Caco-2 (cell line): Measurements from ENCODE around the gene OAS3. TPM values are rescaled to one million over a fixed set of nuclear protein-coding genes. Genes with fewer than 3 reads are reported as not detected.

ENCODE experiments used
- BruUV-seq: library from RNA; stranded (reverse); fragments of 400-500 nt; replicated peaks from 2 replicates; lab custom pipeline; 2021; lab: Mats Ljungman, UMichigan
- CTCF ChIA-PET: fragments of 300-600 bp; sonication (Branson Sonifier 250); formaldehyde crosslinking; loops from one replicate; lab custom pipeline; 2022; ENCODE audit warnings: antibody characterized with exemption; lab: Charles Lee
- POLR2A ChIA-PET: fragments of 300-600 bp; sonication (Branson Sonifier 250); formaldehyde crosslinking; loops from one replicate; lab custom pipeline; 2022; ENCODE audit warnings: antibody characterized with exemption; lab: Charles Lee
- DNase-seq, 2 experiments: peaks; one replicate each; pipeline versions ENCODE4 v3.0.0 to v3.0.0-alpha.2; 2020 to 2022
- H3K27me3 ChIP-seq: replicated peaks from 2 replicates; pipeline ENCODE4 v1.6.0; 2011; ENCODE audit warnings: low read length; ENCODE audit not compliant: control insufficient read depth, insufficient read depth
- H3K36me3 ChIP-seq: 2 replicates; pipeline ENCODE4 v1.5.1; 2011; ENCODE audit warnings: low read length; ENCODE audit not compliant: control insufficient read depth, insufficient read depth
- H3K4me1 ChIP-seq: fragments of 250-450 bp; sonication (Bioruptor Pico); 2 replicates; pipeline ENCODE4 v1.5.1; 2020; ENCODE audit warnings: mild to moderate bottlenecking
- H3K4me3 ChIP-seq: 2 replicates; pipeline ENCODE4 v1.5.1; 2011; ENCODE audit warnings: low read depth, mild to moderate bottlenecking, control low read depth, low read length
- H3K9me3 ChIP-seq: fragments of 250-450 bp; sonication (Bioruptor Pico); 2 replicates; pipeline ENCODE4 v1.5.1; 2020; ENCODE audit warnings: mild to moderate bottlenecking, moderate library complexity
- H3K27ac Mint-ChIP-seq: one replicate; pipeline ENCODE4 v1.8.0; 2022; ENCODE audit warnings: mixed read lengths; ENCODE audit not compliant: unreplicated experiment
- H3K27me3 Mint-ChIP-seq: one replicate; pipeline ENCODE4 v1.8.0; 2022; ENCODE audit warnings: mixed read lengths; ENCODE audit not compliant: insufficient read depth, unreplicated experiment
- H3K36me3 Mint-ChIP-seq: one replicate; pipeline ENCODE4 v1.8.0; 2022; ENCODE audit warnings: mild to moderate bottlenecking, mixed read lengths; ENCODE audit not compliant: insufficient read depth, unreplicated experiment
- H3K4me1 Mint-ChIP-seq: one replicate; pipeline ENCODE4 v1.8.0; 2022; ENCODE audit warnings: low read depth, mixed read lengths; ENCODE audit not compliant: unreplicated experiment
- H3K4me3 Mint-ChIP-seq: one replicate; pipeline ENCODE4 v1.8.0; 2022; ENCODE audit warnings: mild to moderate bottlenecking, moderate library complexity, mixed read lengths; ENCODE audit not compliant: unreplicated experiment
- H3K9me3 Mint-ChIP-seq: one replicate; pipeline ENCODE4 v1.8.0; 2022; ENCODE audit warnings: mixed read lengths; ENCODE audit not compliant: unreplicated experiment
- CTCF ChIP-seq, 2 experiments: fragments of 200-600 bp in 1 of 2; IDR thresholded peaks; 1 replicate in 1 of 2; 2 replicates in 1 of 2; pipeline versions ENCODE4 v1.5.1 to v1.8.0; 2011 to 2022; ENCODE audit warnings: antibody characterized with exemption in 1 of 2, control low read depth in 1 of 2, inconsistent platforms in 1 of 2, low read depth in 1 of 2, low read length in 1 of 2, mild to moderate bottlenecking in 1 of 2, moderate library complexity in 1 of 2; ENCODE audit not compliant: insufficient read depth in 1 of 2, severe bottlenecking in 1 of 2, unreplicated experiment in 1 of 2
- intact Hi-C: fragments of 100-400 bp; cut with micrococcal nuclease; formaldehyde crosslinking; loops from one replicate; pipeline ENCODE4 v1.10.0; 2022; ENCODE audit not compliant: unreplicated experiment
- total RNA-seq: library from RNA; stranded (reverse); gene quantifications from 2 replicates; pipeline ENCODE4 v1.2.3, GENCODE V29; 2022

OAS3 gene
- total RNA-seq, 1 experiment from 2014 or later = 22.1 TPM

- intact Hi-C loops = no loop called here
- Mint-ChIP-seq H3K27ac (no peak overlapping the region), H3K36me3 (no peaks in the 10 kb centered on the region), H3K4me1 (peaks cover 6% of the 10 kb centered on the region), H3K27me3 (peaks cover 9% of the 10 kb centered on the region), H3K9me3 (peaks cover 10% of the 10 kb centered on the region), H3K4me3 (no peak overlapping the region)
- no peaks in the 10 kb centered on the region for H3K27me3 ChIP-seq
- no peak for DNase-seq
- no peak overlapping the region for H3K4me3 ChIP-seq
- no peak for TF ChIP-seq CTCF (IDR thresholded peaks at IDR 0.05; ENCODE audit: insufficient read depth in 1 of 2, low read depth in 1 of 2, low read length in 1 of 2, severe bottlenecking in 1 of 2, unreplicated experiment in 1 of 2)
- BruUV-seq = no TSS peak
- ChIA-PET POLR2A (no interaction called here), CTCF (no interaction called here)
- H3K36me3 ChIP-seq = no peaks in the 10 kb centered on the region; the same call in 1 of the 2 replicates
- no peaks in the 10 kb centered on the region for H3K9me3 ChIP-seq
- H3K4me1 ChIP-seq = no peaks in the 10 kb centered on the region
These were observed 62.2 kb downstream of the OAS3 start for GRCh38 chr12:113000433-113000832.

GRCh38 chr12:113002155-113002554 is 63.9 kb downstream of the OAS3 start:
- Histone ChIP-seq H3K27me3 (no peaks in the 10 kb centered on the region; the same call in 1 of the 2 replicates), H3K36me3 (no peaks in the 10 kb centered on the region; the same call in 1 of the 2 replicates), H3K4me3 (no peak overlapping the region), H3K9me3 (no peaks in the 10 kb centered on the region), H3K4me1 (no peaks in the 10 kb centered on the region)
- no peak for TF ChIP-seq CTCF (IDR thresholded peaks at IDR 0.05; ENCODE audit: insufficient read depth in 1 of 2, low read depth in 1 of 2, low read length in 1 of 2, severe bottlenecking in 1 of 2, unreplicated experiment in 1 of 2)
- intact Hi-C loops = no loop called here
- ChIA-PET CTCF (interaction anchor here (0.6 to 1.7 kb wide), 4 partner anchors 9 to 1941 kb away, joined by 4 to 9 read pairs (median 4); no protein-coding TSS in a partner anchor), POLR2A (no interaction called here)
- BruUV-seq = no TSS peak
- no peak overlapping the region for H3K4me3 Mint-ChIP-seq
- no peak overlapping the region for H3K27ac Mint-ChIP-seq
- peak in 1 of 2 experiments; percentile 30 for DNase-seq
- peaks cover 12% of the 10 kb centered on the region for H3K27me3 Mint-ChIP-seq
- H3K9me3 Mint-ChIP-seq = peaks cover 10% of the 10 kb centered on the region
- no peaks in the 10 kb centered on the region for H3K36me3 Mint-ChIP-seq
- peaks cover 6% of the 10 kb centered on the region for H3K4me1 Mint-ChIP-seq

GRCh38 chr12:113002676-113003075 is 64.4 kb downstream of the OAS3 start:
- Mint-ChIP-seq H3K27ac (no peak overlapping the region), H3K36me3 (no peaks in the 10 kb centered on the region), H3K4me3 (no peak overlapping the region), H3K27me3 (peaks cover 12% of the 10 kb centered on the region), H3K9me3 (peaks cover 10% of the 10 kb centered on the region), H3K4me1 (peaks cover 6% of the 10 kb centered on the region)
- ChIA-PET POLR2A (no interaction called here), CTCF (interaction anchor here (1.7 kb wide), 1 partner anchor 10 kb away, joined by 5 read pairs; no protein-coding TSS in a partner anchor)
- DNase-seq = no peak
- Histone ChIP-seq H3K36me3 (no peaks in the 10 kb centered on the region; the same call in 1 of the 2 replicates), H3K4me3 (no peak overlapping the region), H3K9me3 (no peaks in the 10 kb centered on the region), H3K27me3 (no peaks in the 10 kb centered on the region; the same call in 1 of the 2 replicates), H3K4me1 (no peaks in the 10 kb centered on the region)
- intact Hi-C loops = no loop called here
- BruUV-seq = no TSS peak
- TF ChIP-seq CTCF (IDR thresholded peaks at IDR 0.05; ENCODE audit: insufficient read depth in 1 of 2, low read depth in 1 of 2, low read length in 1 of 2, severe bottlenecking in 1 of 2, unreplicated experiment in 1 of 2) = no peak
